KOPT-K1 (cell line): ENCODE results near the gene ZNF750.
A peak's percentile ranks its signal among the peaks of the same experiment; 100 is the strongest.

Source experiments
- H3K27ac ChIP-seq: fragments of 200-600 bp; sonication (generic); 2 replicates; pipeline ENCODE4 v1.5.1; 2016; ENCODE audit warnings: antibody characterized with exemption, mild to moderate bottlenecking, low read depth, low read length; ENCODE audit not compliant: poor library complexity, severe bottlenecking
- H3K36me3 ChIP-seq: fragments of 200-600 bp; sonication (generic); 2 replicates; pipeline ENCODE4 v1.5.1; 2017; ENCODE audit warnings: antibody characterized with exemption, mild to moderate bottlenecking, low read length, moderate library complexity; ENCODE audit not compliant: insufficient read depth
- H3K9me3 ChIP-seq: fragments of 200-600 bp; sonication (generic); 2 replicates; pipeline ENCODE4 v1.5.1; 2017; ENCODE audit warnings: antibody characterized with exemption, low read length, mild to moderate bottlenecking; ENCODE audit not compliant: insufficient read depth, poor library complexity, severe bottlenecking

ZNF750 gene

GRCh38 chr17:82821554-82821953 lies 18.3 kb downstream of the ZNF750 start:
- Histone ChIP-seq H3K36me3 (peaks cover 62% of the 10 kb centered on the region), H3K9me3 (peaks cover 17% of the 10 kb centered on the region), H3K27ac (no peak overlapping the region)

- H3K27ac ChIP-seq = no peak overlapping the region
- peaks cover 17% of the 10 kb centered on the region for H3K9me3 ChIP-seq
- peaks cover 72% of the 10 kb centered on the region for H3K36me3 ChIP-seq
These were observed 19.3 kb downstream of the ZNF750 start for GRCh38 chr17:82820278-82821251.

- H3K36me3 ChIP-seq = peaks cover 97% of the 10 kb centered on the region
- H3K27ac ChIP-seq = no peak overlapping the region
- peaks cover 17% of the 10 kb centered on the region for H3K9me3 ChIP-seq
These were observed 21.9 kb downstream of the ZNF750 start for GRCh38 chr17:82817947-82818346.

- peaks cover 99% of the 10 kb centered on the region for H3K36me3 ChIP-seq
- H3K27ac ChIP-seq = no peak overlapping the region
- peaks cover 17% of the 10 kb centered on the region for H3K9me3 ChIP-seq
These were observed 23.5 kb downstream of the ZNF750 start for GRCh38 chr17:82816358-82816757.

GRCh38 chr17:82815790-82816305 lies 24.0 kb downstream of the ZNF750 start:
- Histone ChIP-seq H3K9me3 (peaks cover 17% of the 10 kb centered on the region), H3K27ac (no peak overlapping the region), H3K36me3 (peaks cover 99% of the 10 kb centered on the region)

- peaks cover 99% of the 10 kb centered on the region for H3K36me3 ChIP-seq
- peaks cover 13% of the 10 kb centered on the region for H3K9me3 ChIP-seq
- H3K27ac ChIP-seq = no peak overlapping the region
These were observed 24.5 kb downstream of the ZNF750 start for GRCh38 chr17:82815354-82815753.

GRCh38 chr17:82814834-82815233 lies 25.0 kb downstream of the ZNF750 start:
- H3K36me3 ChIP-seq = peaks cover 99% of the 10 kb centered on the region
- peaks cover 8% of the 10 kb centered on the region for H3K9me3 ChIP-seq
- H3K27ac ChIP-seq = no peak overlapping the region

GRCh38 chr17:82813299-82814051 lies 26.3 kb downstream of the ZNF750 start:
- Histone ChIP-seq H3K36me3 (peaks cover 99% of the 10 kb centered on the region), H3K9me3 (no peaks in the 10 kb centered on the region), H3K27ac (no peak overlapping the region)

GRCh38 chr17:82812601-82813000 lies 27.2 kb downstream of the ZNF750 start:
- Histone ChIP-seq H3K36me3 (peaks cover 97% of the 10 kb centered on the region), H3K9me3 (no peaks in the 10 kb centered on the region), H3K27ac (no peak overlapping the region)

- Histone ChIP-seq H3K36me3 (peaks cover 97% of the 10 kb centered on the region), H3K27ac (peak overlapping the region; percentile 13), H3K9me3 (no peaks in the 10 kb centered on the region)
These were observed 27.8 kb downstream of the ZNF750 start for GRCh38 chr17:82812058-82812457.

- Histone ChIP-seq H3K36me3 (peaks cover 98% of the 10 kb centered on the region), H3K9me3 (no peaks in the 10 kb centered on the region), H3K27ac (no peak overlapping the region)
These were observed 29.0 kb downstream of the ZNF750 start for GRCh38 chr17:82810644-82811430.

- no peaks in the 10 kb centered on the region for H3K9me3 ChIP-seq
- no peak overlapping the region for H3K27ac ChIP-seq
- H3K36me3 ChIP-seq = peaks cover 93% of the 10 kb centered on the region
These were observed 30.6 kb downstream of the ZNF750 start for GRCh38 chr17:82808921-82809905.

- Histone ChIP-seq H3K36me3 (peaks cover 81% of the 10 kb centered on the region), H3K9me3 (no peaks in the 10 kb centered on the region), H3K27ac (no peak overlapping the region)
These were observed 31.8 kb downstream of the ZNF750 start for GRCh38 chr17:82808006-82808405.

GRCh38 chr17:82807562-82807961 lies 32.3 kb downstream of the ZNF750 start:
- peaks cover 76% of the 10 kb centered on the region for H3K36me3 ChIP-seq
- no peak overlapping the region for H3K27ac ChIP-seq
- no peaks in the 10 kb centered on the region for H3K9me3 ChIP-seq
